Renal cortex interstitium (tissue), 11 donors: Measurements from ENCODE around the gene FAM3D. TPM values are rescaled to one million over a fixed set of nuclear protein-coding genes. Genes with fewer than 3 reads are reported as not detected.
"Not testable (repeated sequence)": the region's sequence is repeated elsewhere in the genome, so short reads cannot be mapped to it uniquely, and the experiment has no call there.

Experiments used
- DNase-seq, 11 donors: peaks; one replicate each; pipeline ENCODE4 v3.0.0-alpha.2; 2013; ENCODE audit warnings: low read depth in 9 of 11, low spot score in 4 of 11; ENCODE audit errors: extremely low read depth in 1 of 11
- polyA plus RNA-seq, 3 donors: library from polyadenylated mRNA; unstranded; fragments of 120-200 nt; gene quantifications; one replicate each; pipeline ENCODE4 v1.2.1, GENCODE V29; 2013; ENCODE audit not compliant: insufficient read length in 3 of 3

Gene FAM3D
- polyA plus RNA-seq, 3 donors: 0.44 to 2.3 (median 0.85) TPM

DNA sequence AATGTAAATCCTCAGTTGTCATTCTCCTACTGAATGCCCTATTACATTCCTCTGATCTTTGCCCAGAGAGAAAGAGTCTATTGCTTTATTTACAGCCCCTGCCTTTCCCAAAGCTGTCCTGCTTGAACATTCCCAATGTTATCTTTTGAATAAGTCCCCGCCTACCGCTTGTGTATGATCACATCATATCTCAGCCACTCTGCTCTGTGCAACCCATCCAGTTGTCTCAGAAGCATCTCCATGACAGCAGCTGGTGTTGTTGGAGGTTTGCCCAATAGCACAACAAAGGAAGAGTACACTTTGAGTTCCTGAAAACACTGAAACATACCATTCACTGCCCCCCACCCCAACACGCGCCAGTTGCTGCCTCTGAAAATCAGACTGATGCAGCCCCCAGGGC, 22.0 kb upstream of the FAM3D start:
- no peak for DNase-seq

DNA sequence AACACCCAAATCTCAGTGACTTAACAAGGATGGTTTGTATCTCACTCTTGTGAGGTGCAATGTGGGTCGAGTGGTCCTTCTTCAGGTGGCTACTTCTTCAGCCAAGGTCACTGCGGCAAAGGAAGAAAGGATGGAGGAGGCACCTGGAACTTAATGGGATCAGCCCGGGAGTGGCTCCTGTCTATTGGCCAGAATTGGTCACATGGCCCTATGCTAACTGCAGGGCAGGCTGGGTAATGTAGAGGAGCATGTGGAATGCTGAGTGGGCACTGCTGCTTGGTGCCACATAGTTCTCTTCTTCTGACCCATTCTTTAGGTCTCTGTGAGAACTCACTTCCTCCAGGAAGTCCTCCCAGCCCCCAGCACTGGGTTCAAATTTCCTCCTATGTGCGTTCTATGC, 20.3 kb upstream of the FAM3D start:
- DNase-seq: no peak

DNA sequence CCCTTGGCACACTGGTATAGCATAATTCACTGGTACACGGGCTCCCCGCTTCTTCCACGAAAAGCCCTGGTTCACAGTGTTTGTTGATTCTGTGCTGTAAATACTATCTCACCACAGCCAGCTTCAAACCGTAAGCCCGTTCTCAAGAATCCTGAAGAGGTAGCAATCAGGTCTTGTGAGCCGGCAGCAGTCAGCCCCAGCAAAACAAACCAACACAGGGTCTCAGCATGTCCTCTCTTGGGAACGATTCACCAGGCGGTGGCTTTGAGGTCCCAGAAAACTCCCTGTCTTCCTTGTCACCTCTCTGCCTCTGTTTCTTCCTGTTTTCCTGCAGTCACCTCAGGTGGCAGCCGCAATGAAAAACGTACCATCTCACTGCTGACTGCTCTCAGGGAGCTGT, 19.1 kb upstream of the FAM3D start:
- DNase-seq: no peak

DNA sequence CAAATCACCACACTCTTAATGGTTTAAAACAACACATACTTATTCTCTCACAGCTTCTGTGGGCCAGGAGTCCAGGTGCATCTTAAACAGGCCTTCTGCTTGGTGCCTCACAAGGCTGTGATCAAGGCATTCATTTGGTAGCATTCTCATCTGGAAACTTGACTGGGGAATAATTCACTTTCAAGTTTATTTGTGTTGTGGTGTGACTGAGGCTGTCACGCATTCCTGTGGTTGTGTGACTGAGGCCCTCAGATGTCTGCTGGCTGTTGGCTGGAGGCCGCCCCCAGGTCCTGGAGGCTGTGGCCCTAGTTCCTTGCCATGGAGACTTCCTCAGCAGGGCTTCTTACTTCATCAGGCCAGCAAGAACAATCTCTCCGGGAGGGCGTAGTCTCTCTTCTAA, 16.9 kb upstream of the FAM3D start:
- DNase-seq: no peak

DNA sequence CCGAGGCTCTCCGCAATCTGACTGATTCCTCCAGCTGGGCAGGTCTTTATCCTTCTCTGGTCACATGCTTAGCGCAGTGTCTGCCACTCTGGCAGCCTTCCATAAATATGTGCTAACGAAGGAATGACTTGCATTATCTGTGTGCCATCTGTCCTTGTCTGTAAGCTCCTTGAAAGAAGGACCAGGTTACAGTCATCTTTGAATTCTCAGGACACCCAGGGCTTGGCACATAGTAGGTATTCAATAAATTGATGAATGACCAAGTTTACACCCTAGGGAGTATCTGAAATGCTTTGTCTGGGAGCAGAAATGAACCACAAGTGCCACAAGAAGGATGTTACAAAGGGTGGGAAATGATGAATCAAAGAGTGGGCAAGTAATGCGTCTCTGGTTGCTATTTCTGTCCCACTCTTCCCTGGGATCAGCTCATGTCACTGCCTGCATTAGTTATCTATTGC, 16.5 kb upstream of the FAM3D start:
- no peak for DNase-seq

DNA sequence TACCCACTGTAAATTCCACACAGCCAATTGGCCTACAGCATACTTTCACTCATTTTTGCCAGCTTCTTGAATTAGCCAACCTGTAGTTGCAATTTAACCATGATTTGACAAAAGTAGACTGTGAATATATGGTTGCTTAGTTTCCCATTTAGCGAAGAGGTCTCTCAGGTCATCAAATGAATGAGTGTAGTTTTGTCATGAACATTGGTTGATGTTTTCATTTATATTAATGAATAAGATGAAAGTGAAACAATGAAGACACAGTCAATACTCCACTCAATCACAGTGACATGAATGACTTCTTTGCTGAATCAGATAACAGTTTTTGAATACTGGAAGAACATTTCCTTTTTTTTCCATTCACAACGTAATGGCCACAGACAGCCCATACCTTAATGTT, 15.3 kb upstream of the FAM3D start:
- DNase-seq: no peak

DNA sequence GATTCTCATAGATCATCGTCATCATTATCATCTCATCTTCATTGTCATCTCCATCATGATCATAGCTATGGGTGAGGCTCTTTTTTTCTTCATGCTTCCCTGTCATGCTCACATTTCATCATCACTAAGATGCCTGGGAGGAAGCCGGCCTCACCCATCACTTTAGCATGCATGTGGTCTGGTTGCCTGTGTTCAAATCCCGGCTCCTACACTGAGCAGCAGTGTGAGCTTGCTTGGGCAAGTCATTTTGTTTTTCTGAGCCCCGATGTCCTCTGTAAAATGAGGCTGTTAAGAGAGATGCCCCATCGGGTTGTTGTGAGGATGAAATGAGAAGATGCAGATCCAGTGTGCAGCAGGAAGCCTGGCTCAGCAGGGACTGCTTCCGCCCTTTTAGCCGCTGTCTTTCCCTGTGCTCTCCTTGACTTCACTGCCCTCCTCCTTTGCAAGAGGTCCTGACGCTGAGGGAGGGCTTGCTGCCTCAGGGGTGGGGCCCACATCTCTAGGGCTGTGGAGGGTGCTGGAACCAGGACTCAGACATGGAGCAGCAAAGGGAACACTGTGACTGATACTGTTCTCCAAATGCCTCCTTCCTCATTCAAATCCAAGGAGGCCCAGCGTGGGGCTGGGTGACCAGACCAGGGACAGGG, 14.4 kb upstream of the FAM3D start:
- DNase-seq: no peak

DNA sequence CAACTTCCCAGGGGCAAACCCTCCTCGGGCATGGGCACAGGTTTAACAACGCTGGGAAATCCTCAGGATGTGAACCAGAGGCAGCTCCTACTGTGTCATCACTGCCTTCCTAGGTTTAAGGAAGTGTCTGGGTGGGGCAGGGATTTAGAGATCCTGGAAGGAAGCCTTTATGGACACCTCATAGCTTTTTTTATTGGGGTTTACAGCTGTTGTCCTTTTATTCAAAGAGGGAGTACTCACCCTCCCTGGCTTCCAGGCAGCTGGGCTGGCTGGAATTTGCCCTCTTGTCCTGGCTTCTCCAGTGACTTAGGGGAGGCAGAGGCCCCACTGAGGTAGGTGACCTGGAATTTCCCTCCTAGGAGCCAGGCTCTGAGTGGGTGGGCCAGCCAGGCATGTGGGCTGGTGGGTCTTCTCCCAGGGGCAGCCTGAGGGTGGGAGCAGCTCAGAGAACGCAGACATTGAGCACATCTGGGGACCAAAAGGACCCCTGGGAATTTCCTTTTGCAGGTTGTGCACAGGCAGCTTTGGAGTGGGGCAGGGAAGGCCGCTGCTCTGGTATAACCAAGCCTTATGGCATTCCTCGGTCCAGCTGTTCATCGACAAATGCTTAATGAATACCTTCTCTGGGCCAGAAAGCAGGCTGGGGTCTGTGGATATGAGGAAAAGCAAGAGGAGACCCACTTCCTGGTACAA, 13.5 kb upstream of the FAM3D start:
- DNase-seq: no peak

DNA sequence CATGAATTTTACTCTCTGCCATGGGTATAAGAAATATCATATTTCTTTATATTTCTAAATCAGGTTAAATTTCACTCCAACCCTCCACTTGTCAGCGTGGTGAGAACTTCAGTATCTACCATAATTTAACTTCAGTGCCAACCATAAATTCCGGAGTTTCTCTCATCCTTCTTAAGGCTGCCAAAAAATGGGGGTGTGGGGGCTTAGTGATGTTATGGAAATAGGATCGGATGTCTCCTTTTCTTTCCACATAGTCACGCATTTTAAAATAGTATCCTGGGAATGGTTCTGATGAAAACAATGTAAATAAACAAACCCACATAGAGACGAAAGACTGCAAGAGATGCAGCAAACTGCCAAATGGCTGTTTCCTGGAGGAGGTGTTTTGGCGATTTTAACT, 12.9 kb upstream of the FAM3D start:
- no peak for DNase-seq

DNA sequence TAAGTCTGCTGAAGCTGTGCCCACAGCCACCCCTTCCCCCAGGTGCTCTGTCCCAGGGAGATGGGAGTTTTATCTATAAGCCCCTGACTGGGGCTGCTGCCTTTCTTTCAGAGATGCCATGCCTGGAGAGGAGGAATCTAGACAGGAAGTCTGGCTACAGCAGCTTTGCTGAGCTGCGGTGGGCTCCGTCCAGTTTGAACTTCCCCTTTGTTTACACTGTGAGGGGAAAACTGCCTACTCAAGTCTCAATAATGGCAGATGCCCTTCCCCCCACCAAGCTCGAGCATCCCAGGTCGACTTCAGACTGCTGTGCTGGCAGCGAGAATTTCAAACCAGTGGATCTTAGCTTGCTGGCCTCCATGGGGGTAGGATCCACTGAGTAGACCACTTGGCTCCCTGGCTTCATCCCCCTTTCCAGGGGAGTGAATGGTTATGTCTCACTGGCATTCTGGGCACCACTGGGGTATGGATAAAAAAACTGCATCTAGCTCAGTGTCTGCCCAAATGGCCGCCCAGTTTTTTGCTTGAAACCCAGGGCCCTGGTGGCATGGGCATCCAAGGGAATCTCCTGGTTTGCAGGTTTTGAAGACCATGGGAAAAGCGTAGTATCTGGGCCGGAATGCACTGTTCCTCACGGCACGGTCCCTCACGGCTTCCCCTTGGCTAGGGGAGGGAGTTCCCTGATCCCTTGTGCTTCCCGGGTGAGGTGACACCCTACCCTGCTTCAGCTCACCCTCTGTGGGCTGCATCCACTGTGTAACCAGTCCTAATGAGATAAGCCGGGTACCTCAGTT, 11.8 kb upstream of the FAM3D start:
- not testable (repeated sequence) for DNase-seq

DNA sequence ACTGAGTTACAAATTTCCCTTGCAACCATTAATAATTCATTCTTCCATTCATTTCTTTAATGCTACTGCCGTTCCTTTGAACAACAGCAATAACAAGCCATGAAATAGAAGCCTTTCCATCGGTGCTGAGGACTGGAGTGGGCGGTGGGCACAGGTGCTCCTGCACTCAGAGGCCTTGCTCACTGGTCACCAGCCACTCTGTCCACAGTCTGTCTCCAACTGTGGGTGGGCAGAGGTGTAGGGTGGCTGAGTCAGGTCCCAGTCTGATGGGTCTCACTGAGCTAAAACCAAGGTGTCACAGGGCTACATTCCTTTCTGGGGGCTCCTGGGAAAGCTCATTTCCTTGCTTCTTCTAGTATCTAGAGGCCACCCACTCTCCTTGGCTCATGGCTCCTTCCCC, 6.3 kb upstream of the FAM3D start:
- no peak for DNase-seq

DNA sequence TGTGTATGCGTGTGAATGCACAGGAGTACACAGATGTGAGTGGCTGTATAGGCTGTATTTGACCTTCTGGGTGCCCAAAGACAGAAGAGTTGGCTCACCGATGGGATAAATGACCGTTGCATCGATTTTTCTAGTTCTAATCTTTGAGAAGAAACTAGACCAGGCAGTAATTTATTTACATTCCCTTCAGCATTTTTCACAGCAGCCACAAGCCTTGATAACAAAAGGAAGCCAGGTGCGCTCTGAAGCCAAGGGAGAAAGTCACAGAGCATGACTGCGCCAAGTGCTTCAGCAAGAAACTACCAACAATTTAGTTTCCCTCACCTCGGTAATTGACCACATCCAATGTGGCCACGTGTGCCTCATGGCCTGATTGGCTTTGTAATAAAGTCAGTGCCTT, 5.9 kb upstream of the FAM3D start:
- no peak for DNase-seq

DNA sequence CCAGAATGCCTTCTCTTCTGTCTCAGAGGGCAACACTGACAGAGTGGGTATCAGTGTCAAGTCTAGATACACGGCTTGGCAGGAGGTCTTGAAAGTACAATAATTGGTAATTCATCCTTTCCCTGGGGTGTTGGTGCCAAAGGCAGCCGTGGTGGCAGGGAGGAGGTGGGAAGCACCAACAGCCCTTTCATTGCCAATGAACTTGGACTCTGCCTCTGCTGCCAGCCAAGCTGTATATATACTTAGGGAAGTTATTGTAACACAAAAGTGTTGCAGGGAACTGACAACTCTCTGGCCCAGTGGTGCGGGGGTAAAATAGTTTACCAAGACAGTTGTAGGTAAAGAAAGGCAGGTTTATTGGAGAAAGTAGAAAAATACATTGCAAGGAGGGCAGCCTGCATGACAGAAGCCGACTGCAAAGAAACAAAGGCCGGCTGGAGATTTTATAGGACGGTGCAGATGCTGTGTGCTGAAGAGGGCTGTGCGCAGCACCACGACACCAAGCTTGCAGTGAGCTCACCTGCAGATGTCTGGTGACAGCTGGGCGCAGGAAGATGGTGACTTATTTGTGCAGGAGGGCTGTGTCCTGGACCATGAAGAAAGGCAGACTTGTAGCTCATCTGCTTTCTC, 4.0 kb upstream of the FAM3D start:
- DNase-seq: no peak

DNA sequence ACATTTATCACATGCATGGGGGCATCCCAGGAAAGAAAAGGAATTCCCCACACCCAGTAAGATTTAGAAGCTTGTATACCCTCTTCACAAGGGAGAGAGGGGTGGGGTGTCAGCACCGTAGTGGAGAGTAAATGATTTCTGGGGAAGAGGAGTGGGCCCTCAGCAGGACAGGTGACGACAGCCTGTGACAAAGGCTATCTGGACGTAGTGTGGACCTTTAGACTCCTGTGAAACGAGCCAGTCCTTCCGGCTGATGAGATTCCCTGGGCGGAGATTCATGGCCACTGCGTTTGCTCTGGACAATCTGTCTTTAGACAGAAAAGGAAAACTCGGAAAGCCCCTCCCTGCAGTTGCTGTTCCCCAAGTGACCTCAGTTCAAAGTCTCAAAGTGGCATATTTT, 1.7 kb upstream of the FAM3D start:
- DNase-seq: no peak

DNA sequence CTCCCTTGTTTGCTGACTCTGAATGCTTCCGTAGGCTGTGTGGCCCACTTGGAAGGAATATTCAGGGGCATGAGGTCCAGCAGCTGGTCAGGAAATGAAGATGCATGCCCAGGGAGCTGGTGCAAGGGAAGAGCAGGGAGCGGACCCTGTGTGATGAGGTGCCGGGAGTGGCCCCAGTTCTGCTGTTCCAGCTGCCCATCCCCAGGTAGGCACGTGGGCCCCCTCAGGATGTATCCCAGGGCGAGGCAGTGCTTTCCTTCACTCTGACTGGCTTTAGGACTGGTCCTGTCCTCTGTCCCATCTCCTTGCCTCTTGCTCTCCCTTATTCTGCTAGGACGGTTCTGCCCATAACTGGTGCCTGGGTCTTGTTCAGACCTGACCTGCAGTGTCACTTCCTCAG, 1.1 kb upstream of the FAM3D start:
- no peak for DNase-seq

DNA sequence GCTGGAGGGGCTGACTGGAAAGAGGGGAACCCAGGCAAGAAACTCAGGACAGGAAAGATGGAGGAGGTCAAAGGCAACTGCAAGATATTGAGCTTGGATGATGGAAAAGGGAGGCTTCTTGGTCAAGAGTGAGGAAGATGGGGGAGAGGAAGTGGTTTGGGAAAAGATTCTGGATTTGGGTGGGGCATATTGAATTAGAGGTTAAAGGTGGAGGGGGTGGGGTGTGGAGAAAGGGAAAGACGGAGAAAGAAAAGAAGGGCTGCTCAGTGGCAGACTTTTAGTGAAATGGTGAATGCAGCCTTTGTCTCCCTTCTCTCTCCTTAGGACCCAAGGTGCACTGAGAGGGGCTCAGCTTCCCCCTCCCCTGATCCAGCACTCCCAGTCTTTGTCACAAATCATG, 655 bp upstream of the FAM3D start:
- DNase-seq: no peak

DNA sequence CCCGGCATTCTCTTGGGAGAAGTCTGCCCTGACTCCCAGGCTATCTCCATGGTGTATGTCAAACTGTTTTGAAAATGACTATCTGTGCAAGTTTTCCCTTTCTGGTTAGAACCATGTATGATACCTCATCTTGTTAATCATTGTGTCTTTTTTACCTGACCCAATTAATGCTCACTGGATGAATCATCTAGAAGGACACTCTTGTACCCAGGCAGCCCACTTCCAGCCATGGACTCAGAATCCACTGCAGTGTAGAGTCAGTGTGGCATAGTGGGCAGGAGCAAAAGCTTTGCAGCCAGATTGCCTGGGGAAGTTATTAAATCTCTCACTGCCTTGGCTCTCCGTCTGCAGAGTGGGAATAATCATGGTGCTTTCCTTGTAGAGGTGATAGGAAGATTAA, 1.2 kb downstream of the FAM3D start:
- no peak for DNase-seq

DNA sequence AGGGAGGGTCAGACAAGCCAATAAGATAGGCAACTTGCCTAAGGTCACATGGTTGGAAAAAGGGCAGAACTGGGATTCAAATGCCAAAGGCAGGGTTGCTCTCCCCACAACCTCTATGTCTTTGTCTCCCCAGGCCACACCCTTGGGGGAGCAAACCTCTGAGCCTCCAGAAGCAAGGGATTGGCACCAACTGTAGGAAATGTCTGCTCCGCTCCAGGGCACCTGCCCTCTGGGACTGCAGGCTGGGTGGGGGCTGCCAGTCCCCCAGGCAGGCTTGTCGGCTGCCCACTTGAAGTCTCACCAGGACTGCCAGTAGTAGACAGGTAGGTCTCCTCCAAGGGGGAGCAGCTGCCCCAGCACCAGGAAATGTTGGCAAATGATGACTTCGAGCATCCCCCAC, 2.0 kb downstream of the FAM3D start:
- no peak for DNase-seq

DNA sequence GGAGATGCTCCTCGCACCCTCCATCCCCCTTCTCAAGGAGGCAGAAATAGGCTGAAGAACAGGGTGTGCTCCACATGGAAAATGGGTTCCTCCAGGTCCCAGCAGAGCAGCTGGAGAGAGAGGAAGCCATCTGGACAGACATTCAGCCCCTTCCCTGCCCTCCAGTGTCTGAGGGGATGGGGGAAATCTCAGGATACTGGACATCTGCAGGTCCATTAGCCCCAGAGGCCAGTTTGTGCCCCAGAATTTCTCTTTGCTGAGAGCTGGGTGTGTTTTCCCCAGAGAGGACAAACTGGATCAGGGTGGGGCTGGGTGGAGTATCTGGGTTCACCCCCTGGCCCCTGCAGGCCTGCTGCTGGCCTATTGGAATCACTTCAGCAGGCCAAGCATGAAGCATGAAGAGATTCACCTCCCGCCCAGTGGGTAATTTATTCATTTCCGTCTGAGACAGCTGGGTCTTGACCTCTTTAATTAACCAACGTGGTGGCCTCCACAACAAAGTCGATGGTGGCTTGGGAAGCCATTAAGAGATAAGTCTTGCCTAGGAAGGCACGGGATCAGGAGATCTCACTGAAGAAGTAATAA, 4.6 kb downstream of the FAM3D start:
- no peak for DNase-seq

DNA sequence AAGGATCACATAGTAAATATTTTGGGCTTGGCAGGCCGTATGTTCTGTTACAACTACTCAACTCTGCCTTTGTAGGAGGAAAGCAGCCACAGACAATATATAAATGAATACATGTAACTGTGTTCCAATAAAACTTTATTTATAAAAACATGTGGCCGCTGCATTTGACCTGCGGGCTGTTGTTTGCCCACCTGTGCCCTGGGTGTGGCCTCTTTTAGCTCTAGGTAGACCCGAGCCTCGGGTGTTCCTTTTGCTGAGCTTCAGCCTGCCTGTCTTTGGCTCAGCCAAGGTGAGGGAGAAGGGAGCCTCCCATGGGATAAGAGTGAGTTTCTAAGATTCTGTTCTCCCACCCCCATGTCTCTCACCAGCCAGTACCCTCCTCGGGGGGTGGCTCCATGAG, 5.6 kb downstream of the FAM3D start:
- DNase-seq: no peak
